KOPT-K1 (cell line): ENCODE measurements around the gene CNTNAP5.

Experiments
- H3K27ac ChIP-seq: fragments of 200-600 bp; sonication (generic); 2 replicates; pipeline ENCODE4 v1.5.1; 2016; ENCODE audit warnings: antibody characterized with exemption, mild to moderate bottlenecking, low read depth, low read length; ENCODE audit not compliant: poor library complexity, severe bottlenecking
- H3K36me3 ChIP-seq: fragments of 200-600 bp; sonication (generic); 2 replicates; pipeline ENCODE4 v1.5.1; 2017; ENCODE audit warnings: antibody characterized with exemption, mild to moderate bottlenecking, low read length, moderate library complexity; ENCODE audit not compliant: insufficient read depth
- H3K9me3 ChIP-seq: fragments of 200-600 bp; sonication (generic); 2 replicates; pipeline ENCODE4 v1.5.1; 2017; ENCODE audit warnings: antibody characterized with exemption, low read length, mild to moderate bottlenecking; ENCODE audit not compliant: insufficient read depth, poor library complexity, severe bottlenecking

Gene CNTNAP5

GRCh38 chr2:124301915-124302314, 276.8 kb downstream of the CNTNAP5 start:
- no peak overlapping the region for H3K27ac ChIP-seq
- H3K36me3 ChIP-seq, result no peaks in the 10 kb centered on the region
- no peaks in the 10 kb centered on the region for H3K9me3 ChIP-seq

GRCh38 chr2:124308319-124309062, 283.4 kb downstream of the CNTNAP5 start:
- Histone ChIP-seq H3K27ac (no peak overlapping the region), H3K9me3 (no peaks in the 10 kb centered on the region), H3K36me3 (no peaks in the 10 kb centered on the region)

- Histone ChIP-seq H3K36me3 (no peaks in the 10 kb centered on the region), H3K27ac (no peak overlapping the region), H3K9me3 (no peaks in the 10 kb centered on the region)
Observed at GRCh38 chr2:124309563-124310138, 284.6 kb downstream of the CNTNAP5 start.

- H3K36me3 ChIP-seq, result no peaks in the 10 kb centered on the region
- no peaks in the 10 kb centered on the region for H3K9me3 ChIP-seq
- no peak overlapping the region for H3K27ac ChIP-seq
Observed at GRCh38 chr2:124310671-124311070, 285.6 kb downstream of the CNTNAP5 start.

- H3K27ac ChIP-seq, result no peak overlapping the region
- H3K36me3 ChIP-seq, result no peaks in the 10 kb centered on the region
- no peaks in the 10 kb centered on the region for H3K9me3 ChIP-seq
Observed at GRCh38 chr2:124314084-124314483, 289.0 kb downstream of the CNTNAP5 start.

GRCh38 chr2:124315221-124315880, 290.3 kb downstream of the CNTNAP5 start:
- Histone ChIP-seq H3K9me3 (no peaks in the 10 kb centered on the region), H3K36me3 (no peaks in the 10 kb centered on the region), H3K27ac (no peak overlapping the region)

- Histone ChIP-seq H3K9me3 (no peaks in the 10 kb centered on the region), H3K27ac (no peak overlapping the region), H3K36me3 (no peaks in the 10 kb centered on the region)
Observed at GRCh38 chr2:124316133-124316532, 291.0 kb downstream of the CNTNAP5 start.

GRCh38 chr2:124316881-124317605, 292.0 kb downstream of the CNTNAP5 start:
- no peak overlapping the region for H3K27ac ChIP-seq
- no peaks in the 10 kb centered on the region for H3K36me3 ChIP-seq
- no peaks in the 10 kb centered on the region for H3K9me3 ChIP-seq

- H3K27ac ChIP-seq, result no peak overlapping the region
- H3K9me3 ChIP-seq, result no peaks in the 10 kb centered on the region
- no peaks in the 10 kb centered on the region for H3K36me3 ChIP-seq
Observed at GRCh38 chr2:124317628-124318027, 292.5 kb downstream of the CNTNAP5 start.

- Histone ChIP-seq H3K27ac (no peak overlapping the region), H3K36me3 (no peaks in the 10 kb centered on the region), H3K9me3 (no peaks in the 10 kb centered on the region)
Observed at GRCh38 chr2:124318913-124319312, 293.8 kb downstream of the CNTNAP5 start.

GRCh38 chr2:124319577-124319976, 294.5 kb downstream of the CNTNAP5 start:
- no peaks in the 10 kb centered on the region for H3K9me3 ChIP-seq
- H3K36me3 ChIP-seq, result no peaks in the 10 kb centered on the region
- no peak overlapping the region for H3K27ac ChIP-seq

- no peak overlapping the region for H3K27ac ChIP-seq
- no peaks in the 10 kb centered on the region for H3K9me3 ChIP-seq
- H3K36me3 ChIP-seq, result no peaks in the 10 kb centered on the region
Observed at GRCh38 chr2:124320051-124320688, 295.1 kb downstream of the CNTNAP5 start.

- no peaks in the 10 kb centered on the region for H3K36me3 ChIP-seq
- no peaks in the 10 kb centered on the region for H3K9me3 ChIP-seq
- no peak overlapping the region for H3K27ac ChIP-seq
Observed at GRCh38 chr2:124323321-124323720, 298.2 kb downstream of the CNTNAP5 start.

- H3K27ac ChIP-seq, result no peak overlapping the region
- no peaks in the 10 kb centered on the region for H3K36me3 ChIP-seq
- H3K9me3 ChIP-seq, result no peaks in the 10 kb centered on the region
Observed at GRCh38 chr2:124325667-124326440, 300.8 kb downstream of the CNTNAP5 start.
